Activated naive CD4-positive, alpha-beta T cell treated with anti-CD3 and anti-CD28 coated beads, Interleukin-2, amount 50 U/mL, for 24 hours (primary cell): ENCODE data around the gene PRDM16.

Source experiments
- H3K27ac Mint-ChIP-seq: one replicate; pipeline ENCODE4 v1.8.0; 2021; ENCODE audit warnings: mild to moderate bottlenecking, mixed read lengths
- H3K27me3 Mint-ChIP-seq: one replicate; pipeline ENCODE4 v1.8.0; 2021; ENCODE audit warnings: mixed read lengths
- H3K36me3 Mint-ChIP-seq: one replicate; pipeline ENCODE4 v1.8.0; 2021; ENCODE audit warnings: mixed read lengths
- H3K4me1 Mint-ChIP-seq: one replicate; pipeline ENCODE4 v1.8.0; 2021; ENCODE audit warnings: mixed read lengths
- H3K4me3 Mint-ChIP-seq: one replicate; pipeline ENCODE4 v1.8.0; 2021; ENCODE audit warnings: mild to moderate bottlenecking, mixed read lengths
- H3K9me3 Mint-ChIP-seq: one replicate; pipeline ENCODE4 v1.8.0; 2021; ENCODE audit warnings: mixed read lengths

Gene PRDM16

DNA sequence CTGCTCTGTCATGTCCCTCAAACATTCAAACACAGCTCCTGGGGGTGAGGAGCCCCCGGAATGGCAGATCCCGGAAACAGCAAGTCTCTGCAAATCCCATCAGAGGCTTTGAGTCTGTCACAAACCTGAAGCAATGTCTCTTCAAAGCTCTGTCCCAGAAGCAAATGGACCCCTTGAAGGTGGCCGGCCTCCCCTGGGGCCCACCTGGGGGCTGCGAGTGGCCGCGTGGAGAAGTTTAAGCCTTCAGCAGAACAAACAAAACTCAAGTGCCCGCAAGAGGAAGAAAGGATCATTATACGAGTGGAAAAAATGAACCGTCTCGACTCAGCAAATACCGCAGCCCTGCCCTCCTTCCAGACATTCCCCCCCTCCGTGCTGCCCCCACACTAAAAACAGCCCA lies 53.3 kb downstream of the PRDM16 start:
- Mint-ChIP-seq H3K9me3 (no peaks in the 10 kb centered on the region), H3K4me1 (no peaks in the 10 kb centered on the region), H3K36me3 (no peaks in the 10 kb centered on the region), H3K27me3 (no peaks in the 10 kb centered on the region), H3K4me3 (no peak overlapping the region), H3K27ac (no peak overlapping the region)

- Mint-ChIP-seq H3K27ac (no peak overlapping the region), H3K36me3 (no peaks in the 10 kb centered on the region), H3K9me3 (no peaks in the 10 kb centered on the region), H3K27me3 (no peaks in the 10 kb centered on the region), H3K4me3 (no peak overlapping the region), H3K4me1 (no peaks in the 10 kb centered on the region)
Measured at GRCh38 chr1:3124246-3124645, 55.2 kb downstream of the PRDM16 start.

DNA sequence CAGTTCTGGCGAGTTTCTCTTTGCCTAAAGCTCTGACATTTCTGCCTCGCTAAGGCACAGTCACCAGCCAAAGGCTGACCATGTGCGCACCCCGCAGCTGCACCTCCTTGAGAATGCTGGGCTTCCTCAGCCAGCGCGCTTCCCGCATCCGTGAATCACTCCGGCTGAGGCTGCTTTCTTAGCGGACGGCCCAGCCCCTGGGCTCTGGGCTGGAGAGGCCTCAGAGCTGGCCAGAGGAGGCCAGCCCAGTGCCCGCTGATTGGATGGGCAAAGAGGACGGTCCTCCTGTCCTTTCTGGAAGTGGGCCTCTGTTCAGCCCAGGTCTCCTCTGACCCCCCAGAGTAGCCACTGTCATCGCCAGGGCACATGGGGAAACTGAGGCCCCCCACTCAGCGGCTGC lies 56.1 kb downstream of the PRDM16 start:
- Mint-ChIP-seq H3K9me3 (no peaks in the 10 kb centered on the region), H3K36me3 (no peaks in the 10 kb centered on the region), H3K4me3 (no peak overlapping the region), H3K27ac (no peak overlapping the region), H3K4me1 (no peaks in the 10 kb centered on the region), H3K27me3 (no peaks in the 10 kb centered on the region)

DNA sequence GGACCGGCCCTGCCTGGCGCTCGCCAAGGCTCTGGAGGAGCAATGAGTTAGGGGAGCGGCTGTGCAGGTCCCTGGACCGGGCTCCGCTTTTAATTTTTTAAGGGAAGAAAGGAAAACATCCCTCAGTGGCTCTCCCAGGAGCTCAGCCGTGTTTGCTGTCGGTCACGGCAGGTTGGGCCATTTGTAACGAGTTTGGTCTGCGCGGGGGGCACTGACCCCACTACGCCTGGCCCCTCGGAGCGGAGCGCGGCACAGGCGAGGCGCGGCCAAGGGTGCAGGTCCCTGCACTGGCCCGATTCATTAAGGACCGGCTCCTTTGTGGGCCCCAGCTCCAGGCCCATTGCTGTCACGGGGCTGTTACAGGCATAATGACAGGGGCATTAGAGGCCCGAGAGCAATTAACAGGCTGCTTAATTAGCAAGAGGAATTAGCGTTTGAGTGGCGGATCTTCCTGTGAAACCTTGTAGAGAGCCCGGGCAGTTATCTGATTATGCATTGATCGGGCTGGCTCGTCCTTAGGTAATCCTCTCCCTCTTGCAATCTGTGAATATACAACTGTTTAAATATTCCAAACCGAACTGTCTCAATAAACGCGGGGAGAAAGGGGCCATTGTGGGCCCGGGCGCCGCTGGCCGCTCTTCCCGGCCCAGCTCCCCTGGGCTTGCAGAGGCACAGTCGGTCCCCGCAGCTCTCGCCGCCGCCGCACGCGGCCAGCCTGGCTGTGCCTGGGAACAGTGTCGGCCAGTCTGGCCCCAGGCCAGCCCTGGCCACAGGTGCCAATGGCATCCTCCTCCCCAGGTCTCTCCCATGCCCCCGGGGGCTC lies 56.8 kb downstream of the PRDM16 start:
- Mint-ChIP-seq H3K27me3 (no peaks in the 10 kb centered on the region), H3K9me3 (no peaks in the 10 kb centered on the region), H3K4me3 (no peak overlapping the region), H3K27ac (no peak overlapping the region), H3K4me1 (no peaks in the 10 kb centered on the region), H3K36me3 (no peaks in the 10 kb centered on the region)

DNA sequence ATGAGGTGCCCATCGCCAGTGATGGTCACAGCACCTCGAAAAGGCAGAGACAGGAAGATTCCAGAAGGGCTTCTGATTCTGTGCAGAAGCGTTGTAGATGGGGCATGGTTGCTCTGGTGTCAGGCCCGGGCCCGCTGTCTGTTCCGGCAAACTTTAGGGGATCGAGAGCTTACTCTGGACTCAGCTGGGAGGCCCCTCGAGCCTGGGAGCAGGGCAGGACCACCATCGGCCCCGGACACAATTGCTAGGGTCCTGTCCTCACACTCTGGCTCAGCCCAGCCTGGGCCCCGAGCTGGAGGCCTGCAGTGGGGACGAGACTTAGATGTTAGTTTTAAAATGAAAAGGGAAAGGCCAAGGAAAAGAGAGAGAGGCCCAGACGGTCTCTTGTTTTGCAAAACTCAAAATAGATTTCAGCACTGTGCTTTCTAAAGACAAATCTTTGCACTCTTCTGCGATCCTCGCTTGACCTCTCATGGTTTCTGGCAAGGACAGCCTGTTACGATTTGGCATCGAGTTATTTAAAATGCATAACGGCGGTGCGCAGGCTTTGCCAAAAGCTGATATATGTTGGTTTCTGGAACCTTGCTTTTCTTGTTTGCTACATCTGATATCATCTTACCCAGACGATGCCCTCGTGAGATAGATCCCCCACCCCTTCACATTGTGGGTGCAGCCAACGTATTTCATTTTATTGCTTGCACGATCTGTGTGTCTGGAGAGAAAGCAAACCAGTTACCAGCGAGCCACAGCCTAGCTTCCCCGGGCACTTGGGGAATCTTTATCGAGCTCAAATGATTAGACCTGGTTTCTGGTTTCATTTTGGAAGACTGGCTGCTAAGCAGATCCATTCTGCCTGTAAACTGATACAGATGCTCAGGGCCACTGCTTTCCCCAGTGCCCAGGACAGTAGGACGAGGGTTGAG lies 58.0 kb downstream of the PRDM16 start:
- Mint-ChIP-seq H3K4me3 (no peak overlapping the region), H3K27me3 (no peaks in the 10 kb centered on the region), H3K4me1 (no peaks in the 10 kb centered on the region), H3K9me3 (no peaks in the 10 kb centered on the region), H3K27ac (no peak overlapping the region), H3K36me3 (no peaks in the 10 kb centered on the region)

DNA sequence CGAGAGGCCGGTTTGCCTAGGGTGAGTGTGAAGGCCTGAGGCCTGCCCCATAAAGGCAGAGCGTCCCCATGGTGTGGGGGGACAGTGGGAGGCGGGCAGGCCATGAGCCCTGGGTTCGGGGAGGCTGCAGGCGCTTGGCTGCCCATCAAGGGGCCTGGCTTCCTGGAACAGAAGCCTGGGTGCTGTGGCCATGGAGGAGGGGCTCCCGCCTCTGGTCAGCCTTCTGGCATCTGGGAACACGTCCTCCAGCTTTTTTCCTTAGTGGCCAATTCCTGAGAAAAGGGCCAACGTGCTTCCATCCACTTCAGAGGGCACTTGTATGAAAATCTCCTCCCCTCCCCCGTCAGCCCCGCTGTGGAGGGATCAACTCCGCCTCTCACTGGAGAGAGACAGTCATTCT lies 58.7 kb downstream of the PRDM16 start:
- no peaks in the 10 kb centered on the region for H3K9me3 Mint-ChIP-seq
- no peak overlapping the region for H3K27ac Mint-ChIP-seq
- no peak overlapping the region for H3K4me3 Mint-ChIP-seq
- H3K27me3 Mint-ChIP-seq: no peaks in the 10 kb centered on the region
- H3K4me1 Mint-ChIP-seq: no peaks in the 10 kb centered on the region
- H3K36me3 Mint-ChIP-seq: no peaks in the 10 kb centered on the region

DNA sequence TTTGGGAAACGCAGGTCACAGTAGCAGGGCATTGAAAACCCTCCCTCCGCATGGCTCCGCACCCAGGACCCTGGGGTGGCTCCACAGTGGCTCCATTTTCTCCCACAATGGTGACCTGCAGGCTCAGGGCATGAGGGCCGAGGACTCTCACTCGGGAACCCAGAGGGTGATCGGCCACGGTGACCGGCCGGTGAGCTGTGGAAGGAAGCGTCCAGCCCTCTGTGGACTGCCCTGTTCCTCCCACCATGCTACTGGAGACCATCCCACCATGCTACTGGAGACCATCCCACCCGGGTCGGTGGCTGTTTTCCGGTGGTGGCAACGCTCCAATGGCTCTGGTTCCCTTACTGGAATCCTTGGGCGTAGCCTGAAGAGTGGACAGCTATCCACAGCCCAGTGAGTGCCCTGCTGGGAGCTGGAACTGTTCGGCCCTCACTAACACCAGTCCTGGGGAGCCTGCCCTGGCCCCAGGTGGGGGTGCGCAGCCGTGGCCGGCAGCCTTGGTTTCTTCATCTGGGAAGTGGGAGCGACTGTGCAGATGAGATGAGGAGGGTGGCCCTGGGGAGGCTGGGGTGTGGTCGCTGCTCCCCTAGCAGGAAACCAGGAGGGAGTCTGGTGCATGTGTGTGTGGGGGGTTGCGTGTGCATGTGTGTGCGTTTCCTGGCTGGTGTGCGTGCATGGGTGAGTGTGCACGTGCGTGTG lies 59.6 kb downstream of the PRDM16 start:
- no peaks in the 10 kb centered on the region for H3K27me3 Mint-ChIP-seq
- no peak overlapping the region for H3K27ac Mint-ChIP-seq
- no peaks in the 10 kb centered on the region for H3K9me3 Mint-ChIP-seq
- H3K4me3 Mint-ChIP-seq: no peak overlapping the region
- no peaks in the 10 kb centered on the region for H3K4me1 Mint-ChIP-seq
- no peaks in the 10 kb centered on the region for H3K36me3 Mint-ChIP-seq

DNA sequence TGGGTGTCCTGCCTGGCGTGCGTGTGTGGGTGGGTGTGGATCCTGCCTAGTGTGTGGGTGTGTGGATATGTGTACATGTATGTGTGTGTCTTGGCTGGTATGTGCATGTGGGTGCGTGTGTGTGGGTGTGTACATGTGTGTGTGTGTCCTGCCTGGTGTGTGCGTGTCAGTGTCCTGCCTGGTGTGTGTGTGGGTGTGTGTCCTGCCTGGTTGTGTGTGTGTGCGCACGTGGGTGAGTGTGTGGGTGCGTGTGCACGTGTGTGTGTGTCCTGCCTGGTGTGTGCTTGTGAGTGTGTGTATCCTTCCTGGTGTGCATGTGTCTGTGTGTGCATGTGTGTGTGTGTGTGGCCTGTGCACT lies 60.1 kb downstream of the PRDM16 start:
- H3K9me3 Mint-ChIP-seq: no peaks in the 10 kb centered on the region
- no peaks in the 10 kb centered on the region for H3K4me1 Mint-ChIP-seq
- H3K27me3 Mint-ChIP-seq: no peaks in the 10 kb centered on the region
- H3K4me3 Mint-ChIP-seq: no peak overlapping the region
- no peaks in the 10 kb centered on the region for H3K36me3 Mint-ChIP-seq
- no peak overlapping the region for H3K27ac Mint-ChIP-seq

DNA sequence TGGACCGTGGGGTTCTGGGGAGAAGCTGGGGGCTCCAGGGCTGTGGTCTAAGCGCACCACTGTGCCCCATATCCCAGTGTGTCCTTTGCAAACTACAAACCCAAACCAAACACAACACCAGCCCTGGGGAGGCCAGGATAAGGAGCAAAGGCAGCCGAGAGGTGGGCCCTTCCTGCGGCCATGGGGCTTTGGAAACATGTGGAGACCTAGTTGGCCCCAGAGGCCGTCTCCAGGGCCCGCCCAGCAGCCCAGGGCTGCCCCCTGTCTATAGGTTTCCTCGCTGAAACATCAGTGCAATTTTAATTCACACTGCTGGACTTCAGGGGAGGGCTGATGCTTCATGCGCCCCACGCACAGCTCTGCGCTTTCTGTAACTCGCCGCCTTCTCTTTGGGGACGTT lies 61.3 kb downstream of the PRDM16 start:
- H3K27ac Mint-ChIP-seq: no peak overlapping the region
- H3K9me3 Mint-ChIP-seq: no peaks in the 10 kb centered on the region
- no peaks in the 10 kb centered on the region for H3K36me3 Mint-ChIP-seq
- no peaks in the 10 kb centered on the region for H3K4me1 Mint-ChIP-seq
- no peak overlapping the region for H3K4me3 Mint-ChIP-seq
- no peaks in the 10 kb centered on the region for H3K27me3 Mint-ChIP-seq

DNA sequence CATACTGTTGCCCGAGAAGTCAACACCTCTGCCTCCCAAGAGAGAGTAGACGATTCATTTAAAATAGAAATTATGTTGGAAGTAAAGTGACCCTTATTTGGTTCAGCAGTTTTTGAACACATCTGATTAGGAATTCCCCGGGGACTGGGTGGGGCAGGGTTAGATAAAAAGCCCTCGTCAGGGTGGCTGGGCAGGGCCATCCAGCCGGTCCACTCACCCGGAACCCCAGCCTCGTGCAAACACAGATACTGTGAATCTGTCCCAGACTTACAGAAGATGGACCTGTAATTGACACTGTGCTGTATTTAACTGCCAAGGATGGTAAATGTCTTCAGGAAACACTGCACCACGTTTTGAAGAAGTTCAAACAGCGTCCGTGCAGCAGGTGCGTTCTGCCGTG lies 63.7 kb downstream of the PRDM16 start:
- no peak overlapping the region for H3K27ac Mint-ChIP-seq
- no peak overlapping the region for H3K4me3 Mint-ChIP-seq
- no peaks in the 10 kb centered on the region for H3K36me3 Mint-ChIP-seq
- no peaks in the 10 kb centered on the region for H3K27me3 Mint-ChIP-seq
- no peaks in the 10 kb centered on the region for H3K4me1 Mint-ChIP-seq
- H3K9me3 Mint-ChIP-seq: no peaks in the 10 kb centered on the region

- H3K27me3 Mint-ChIP-seq: no peaks in the 10 kb centered on the region
- H3K4me1 Mint-ChIP-seq: no peaks in the 10 kb centered on the region
- no peaks in the 10 kb centered on the region for H3K36me3 Mint-ChIP-seq
- no peak overlapping the region for H3K27ac Mint-ChIP-seq
- no peak overlapping the region for H3K4me3 Mint-ChIP-seq
- no peaks in the 10 kb centered on the region for H3K9me3 Mint-ChIP-seq
Measured at GRCh38 chr1:3133686-3134085, 64.7 kb downstream of the PRDM16 start.

GRCh38 chr1:3134381-3135072 lies 65.5 kb downstream of the PRDM16 start:
- Mint-ChIP-seq H3K9me3 (no peaks in the 10 kb centered on the region), H3K36me3 (no peaks in the 10 kb centered on the region), H3K27ac (no peak overlapping the region), H3K27me3 (no peaks in the 10 kb centered on the region), H3K4me3 (no peak overlapping the region), H3K4me1 (no peaks in the 10 kb centered on the region)

- no peaks in the 10 kb centered on the region for H3K4me1 Mint-ChIP-seq
- H3K9me3 Mint-ChIP-seq: no peaks in the 10 kb centered on the region
- no peaks in the 10 kb centered on the region for H3K27me3 Mint-ChIP-seq
- H3K4me3 Mint-ChIP-seq: no peak overlapping the region
- H3K27ac Mint-ChIP-seq: no peak overlapping the region
- H3K36me3 Mint-ChIP-seq: no peaks in the 10 kb centered on the region
Measured at GRCh38 chr1:3135073-3135702, 66.2 kb downstream of the PRDM16 start.

- H3K27ac Mint-ChIP-seq: no peak overlapping the region
- H3K36me3 Mint-ChIP-seq: no peaks in the 10 kb centered on the region
- H3K4me3 Mint-ChIP-seq: no peak overlapping the region
- H3K9me3 Mint-ChIP-seq: no peaks in the 10 kb centered on the region
- H3K27me3 Mint-ChIP-seq: no peaks in the 10 kb centered on the region
- no peaks in the 10 kb centered on the region for H3K4me1 Mint-ChIP-seq
Measured at GRCh38 chr1:3135744-3136455, 66.9 kb downstream of the PRDM16 start.
